Regular cardiac myocyte (primary cell): ENCODE data around the gene CRYBA2. TPM values are rescaled to one million over a fixed set of nuclear protein-coding genes. Genes with fewer than 3 reads are reported as not detected.

Experiments
- total RNA-seq: library from RNA; depleted of rRNA; stranded (reverse); fragments of >200 nt; gene quantifications from 2 replicates; pipeline ENCODE4 v1.2.3, GENCODE V29; 2014

The CRYBA2 gene, protein sequence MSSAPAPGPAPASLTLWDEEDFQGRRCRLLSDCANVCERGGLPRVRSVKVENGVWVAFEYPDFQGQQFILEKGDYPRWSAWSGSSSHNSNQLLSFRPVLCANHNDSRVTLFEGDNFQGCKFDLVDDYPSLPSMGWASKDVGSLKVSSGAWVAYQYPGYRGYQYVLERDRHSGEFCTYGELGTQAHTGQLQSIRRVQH
- total RNA-seq: not detected in 2 replicates

GRCh38 chr2:218993345-218994315 lies at the start of gene CRYBA2:
Gene CRYBA2 (minus strand): TSS chr2:218993422. CDS start chr2:218993176, 246 bp downstream.

DNA sequence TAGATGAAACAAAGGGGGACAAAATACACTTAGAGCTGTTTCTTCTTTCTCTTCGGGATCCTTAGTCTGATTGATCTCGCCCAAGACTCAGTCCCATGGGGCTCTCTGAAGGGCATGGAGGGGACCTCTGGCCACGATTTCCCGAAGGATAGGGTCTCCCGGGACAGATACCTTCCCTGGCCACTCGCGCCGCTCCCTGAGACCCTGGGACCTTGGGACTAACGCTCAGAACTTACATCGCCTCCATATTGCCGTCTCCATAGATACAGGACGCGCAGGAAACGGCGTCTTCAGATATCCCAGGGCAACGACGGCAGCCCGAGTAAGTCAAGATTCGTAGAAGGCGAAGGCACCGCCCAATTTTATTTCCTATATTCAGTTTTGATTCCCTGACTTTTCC lies 48.0 kb upstream of the CRYBA2 start, which contains the start of gene CFAP65:
CFAP65 (minus strand) TSS at position 265 of the 400 bp plus-strand sequence. CDS start 2,468 bp downstream, outside the sequence.

GRCh38 chr2:218985021-218985324 lies 8.2 kb downstream of the CRYBA2 start, which contains the start of gene FEV:
Gene FEV (minus strand): TSS chr2:218985184. CDS start chr2:218985075, 109 bp downstream.

GRCh38 chr2:218959141-218959731 lies 34.0 kb downstream of the CRYBA2 start, which contains the start of gene CDK5R2:
Gene CDK5R2 (plus strand): TSS chr2:218959666. CDS start chr2:218959821, 155 bp downstream.

Other genes starting within 250 kb of the CRYBA2 start
- 0.58 and 2.0 TPM in 2 replicates for gene CYP27A1, start 211.3 kb downstream of the CRYBA2 start, total RNA-seq
- under 0.01 TPM in 1 of 2 replicates, not detected in the other for gene PRKAG3, start 161.6 kb downstream of the CRYBA2 start, total RNA-seq
- not detected in 2 replicates for gene WNT6, start 133.6 kb downstream of the CRYBA2 start, total RNA-seq
- under 0.01 and 0.19 TPM in 2 replicates for gene WNT10A, start 112.6 kb downstream of the CRYBA2 start, total RNA-seq
- gene CDK5R2, start 33.8 kb downstream of the CRYBA2 start, total RNA-seq: not detected in 2 replicates
- not detected in 2 replicates for gene FEV, start 8.2 kb downstream of the CRYBA2 start, total RNA-seq
- gene CFAP65, start 48.1 kb upstream of the CRYBA2 start, total RNA-seq: not detected in 2 replicates
- gene IHH, start 67.5 kb upstream of the CRYBA2 start, total RNA-seq: not detected in 2 replicates
- gene NHEJ1, start 167.4 kb upstream of the CRYBA2 start, total RNA-seq: 15.0 and 16.1 TPM in 2 replicates
- 0.58 and 1.7 TPM in 2 replicates for gene SLC23A3, start 176.6 kb upstream of the CRYBA2 start, total RNA-seq
- 16.3 and 25.7 TPM in 2 replicates for gene CNPPD1, start 183.5 kb upstream of the CRYBA2 start, total RNA-seq
- gene RETREG2, start 184.9 kb upstream of the CRYBA2 start, total RNA-seq: 70.2 and 91.9 TPM in 2 replicates
- gene ZFAND2B, start 213.4 kb upstream of the CRYBA2 start, total RNA-seq: 20.6 and 23.4 TPM in 2 replicates
- 57.9 and 62.9 TPM in 2 replicates for gene ABCB6, start 225.5 kb upstream of the CRYBA2 start, total RNA-seq
- 36.4 and 39.9 TPM in 2 replicates for gene ATG9A, start 236.2 kb upstream of the CRYBA2 start, total RNA-seq
- gene ANKZF1, start 236.4 kb upstream of the CRYBA2 start, total RNA-seq: 23.0 and 57.8 TPM in 2 replicates